Liver (tissue), 9 donors: ENCODE data around the gene RDX. TPM values are rescaled to one million over a fixed set of nuclear protein-coding genes. Genes with fewer than 3 reads are reported as not detected.

Experiments used
- DNase-seq: peaks from one replicate; pipeline ENCODE4 v3.0.0-alpha.2; 2017; ENCODE audit warnings: low spot score
- H3K27ac ChIP-seq, 2 donors: one replicate each; pipeline ENCODE4 v1.7.0; 2013; ENCODE audit warnings: inconsistent platforms in 2 of 2, low read length in 2 of 2, control low read depth in 1 of 2, low read depth in 1 of 2, mild to moderate bottlenecking in 1 of 2
- H3K27me3 ChIP-seq, 4 donors: one replicate each; pipeline versions ENCODE4 v1.6.1 to v1.7.0; 2013; ENCODE audit warnings: low read length in 3 of 4, inconsistent platforms in 1 of 4, mild to moderate bottlenecking in 1 of 4, moderate library complexity in 1 of 4; ENCODE audit not compliant: control insufficient read depth in 4 of 4, insufficient read depth in 4 of 4
- H3K36me3 ChIP-seq, 4 donors: one replicate each; pipeline versions ENCODE4 v1.6.1 to v1.7.0; 2013; ENCODE audit warnings: low read length in 3 of 4, mild to moderate bottlenecking in 3 of 4, low read depth in 1 of 4, moderate library complexity in 1 of 4; ENCODE audit not compliant: control insufficient read depth in 4 of 4, insufficient read depth in 3 of 4
- H3K4me1 ChIP-seq, 4 donors: one replicate each; pipeline versions ENCODE4 v1.6.1 to v1.7.0; 2013; ENCODE audit warnings: low read length in 3 of 4, mild to moderate bottlenecking in 3 of 4, moderate library complexity in 1 of 4; ENCODE audit not compliant: control insufficient read depth in 4 of 4, insufficient read depth in 4 of 4
- H3K4me3 ChIP-seq, 3 donors: one replicate each; pipeline versions ENCODE4 v1.6.1 to v1.7.0; 2013; ENCODE audit warnings: low read length in 3 of 3, control low read depth in 1 of 3, low read depth in 1 of 3, mild to moderate bottlenecking in 1 of 3
- H3K9ac ChIP-seq, 2 donors: one replicate each; pipeline ENCODE4 v1.7.0; 2013; ENCODE audit warnings: low read length in 2 of 2, mild to moderate bottlenecking in 2 of 2, moderate library complexity in 2 of 2, control low read depth in 1 of 2, low read depth in 1 of 2
- H3K9me3 ChIP-seq, 4 donors: one replicate each; pipeline versions ENCODE4 v1.6.1 to v1.7.0; 2013; ENCODE audit warnings: low read length in 3 of 4; ENCODE audit not compliant: control insufficient read depth in 4 of 4
- EGR1 ChIP-seq, 2 donors: IDR thresholded peaks; 2 replicates each; pipeline ENCODE4 v1.6.1; 2016 to 2018; ENCODE audit warnings: antibody characterized with exemption in 2 of 2, low read depth in 2 of 2
- GABPA ChIP-seq, 2 donors: IDR thresholded peaks in 1 of 2; conservative IDR thresholded peaks in 1 of 2; 2 replicates each; pipeline ENCODE4 v1.6.1; 2016; ENCODE audit warnings: antibody characterized with exemption in 2 of 2, mild to moderate bottlenecking in 1 of 2, moderate library complexity in 1 of 2
- HNF4A ChIP-seq, 2 donors: conservative IDR thresholded peaks; 2 replicates each; pipeline ENCODE4 v1.6.1; 2016; ENCODE audit warnings: antibody characterized with exemption in 2 of 2, mild to moderate bottlenecking in 2 of 2
- HNF4G ChIP-seq: IDR thresholded peaks from 2 replicates; pipeline ENCODE4 v1.6.1; 2016; ENCODE audit warnings: antibody characterized with exemption
- JUND ChIP-seq, 2 donors: IDR thresholded peaks; 2 replicates each; pipeline ENCODE4 v1.6.1; 2016; ENCODE audit warnings: antibody characterized with exemption in 2 of 2
- MAX ChIP-seq: IDR thresholded peaks from 2 replicates; pipeline ENCODE4 v1.6.1; 2016; ENCODE audit warnings: antibody characterized with exemption
- NR2F2 ChIP-seq: IDR thresholded peaks from 2 replicates; pipeline ENCODE4 v1.6.1; 2016; ENCODE audit warnings: antibody characterized with exemption
- RAD21 ChIP-seq, 2 donors: IDR thresholded peaks; 2 replicates each; pipeline ENCODE4 v1.6.1; 2016; ENCODE audit warnings: antibody characterized with exemption in 2 of 2, mild to moderate bottlenecking in 2 of 2
- RXRA ChIP-seq, 2 donors: IDR thresholded peaks; 2 replicates each; pipeline ENCODE4 v1.6.1; 2017 to 2018; ENCODE audit warnings: antibody characterized with exemption in 2 of 2, mild to moderate bottlenecking in 1 of 2
- SP1 ChIP-seq: IDR thresholded peaks from 2 replicates; pipeline ENCODE4 v1.6.1; 2018; ENCODE audit warnings: antibody characterized with exemption, mild to moderate bottlenecking
- TAF1 ChIP-seq: conservative IDR thresholded peaks from 2 replicates; pipeline ENCODE4 v1.6.1; 2016; ENCODE audit warnings: antibody characterized with exemption, mild to moderate bottlenecking
- YY1 ChIP-seq: IDR thresholded peaks from 2 replicates; pipeline ENCODE4 v1.6.1; 2016; ENCODE audit warnings: antibody characterized with exemption, mild to moderate bottlenecking
- ZBTB33 ChIP-seq: IDR thresholded peaks from 2 replicates; pipeline ENCODE4 v1.6.1; 2016; ENCODE audit warnings: antibody characterized with exemption
- WGBS: extraction: QIAGEN DNeasy Blood & Tissue Kit; methylation state at CpG from one replicate; pipeline ENCODE4 v1.1.7; 2013; 5-methylcytosine and 5-hydroxymethylcytosine counted together
- polyA plus RNA-seq, 2 donors: library from polyadenylated mRNA; stranded (reverse) in 1 of 2; unstranded in 1 of 2; fragments of 200-250 nt in 1 of 2; fragments of >200 nt in 1 of 2; fragmentation: Nextera tagmentation in 1 of 2; extraction: Ambion mirVana in 1 of 2; gene quantifications; one replicate each; pipeline versions ENCODE4 v1.2.1 to v1.2.3, GENCODE V29; 2013 to 2015
- total RNA-seq, 2 donors: library from RNA; depleted of rRNA; stranded (reverse); fragments of >200 nt; gene quantifications; one replicate each; pipeline ENCODE4 v1.2.3, GENCODE V29; 2014
- TF ChIP-seq, protein P1 (sequence below): fragments of 150-350 bp; IDR thresholded peaks from 2 replicates; pipeline ENCODE4 v1.5.1; 2017; ENCODE audit warnings: improper control_type of control experiment, low read depth, low read length; ENCODE audit not compliant: missing input control
- donor health status: healthy.
- donor health status: healthy.
- donor health status: healthy.
- donor health status: healthy.
- donor health status: healthy.

Gene RDX
- total and polyA plus RNA-seq, 4 donors: 19.9 to 116 (median 53.9) TPM

DNA sequence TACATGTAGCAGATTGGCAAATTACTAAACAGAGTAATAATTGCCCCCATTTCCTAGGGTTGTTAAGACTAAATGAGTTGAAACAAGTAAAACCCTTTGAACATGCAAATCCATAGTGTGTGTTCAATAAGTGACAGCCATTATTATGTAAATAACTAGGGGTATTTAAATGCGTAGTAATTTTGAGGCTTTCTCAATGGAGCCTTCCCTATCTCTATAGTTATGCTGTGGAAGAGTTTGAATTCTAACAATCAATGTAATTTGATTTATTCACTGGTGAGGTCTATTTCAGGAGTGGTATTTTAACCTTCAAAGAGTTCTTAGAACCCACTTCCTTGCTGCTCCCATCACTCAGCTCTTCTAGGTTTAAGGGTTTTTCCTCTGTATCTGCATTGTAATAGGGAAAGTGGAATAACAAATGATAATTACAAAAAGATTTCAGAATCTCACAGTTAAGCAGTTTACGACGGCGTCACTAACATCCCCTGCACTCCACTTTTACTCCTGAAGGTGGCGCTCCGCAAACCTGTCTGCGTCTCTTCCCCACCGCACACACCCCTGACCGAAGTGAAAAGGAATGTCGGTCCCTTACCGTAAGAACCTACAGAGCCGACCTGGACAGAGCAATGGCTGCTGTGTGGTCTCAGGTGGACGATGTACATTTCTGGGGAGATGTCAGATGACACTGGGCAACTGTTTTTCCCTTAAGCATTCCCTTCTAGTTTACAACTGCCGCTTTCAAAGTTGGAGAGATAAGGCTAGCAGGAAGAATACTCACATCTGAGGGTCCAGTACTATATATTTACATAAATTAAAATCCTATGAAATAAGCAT lies 122.4 kb downstream of the RDX start:
- Histone ChIP-seq H3K27ac (no peak overlapping the region), H3K9me3 (no peaks in the 10 kb centered on the region), H3K4me1 (peaks cover 0 to 8% (median 0%) of the 10 kb centered on the region in 4 donors), H3K4me3 (peak overlapping the region in 1 of 3 donors; percentile 31), H3K27me3 (no peaks in the 10 kb centered on the region), H3K9ac (peak overlapping the region in 1 of 2 donors; percentile 17), H3K36me3 (no peaks in the 10 kb centered on the region)
- no peak for TF ChIP-seq EGR1 (IDR thresholded peaks at IDR 0.05; ENCODE audit: low read depth in 2 of 2)
- no peak for TF ChIP-seq RXRA (IDR thresholded peaks at IDR 0.05)
- TF ChIP-seq, protein P1, sequence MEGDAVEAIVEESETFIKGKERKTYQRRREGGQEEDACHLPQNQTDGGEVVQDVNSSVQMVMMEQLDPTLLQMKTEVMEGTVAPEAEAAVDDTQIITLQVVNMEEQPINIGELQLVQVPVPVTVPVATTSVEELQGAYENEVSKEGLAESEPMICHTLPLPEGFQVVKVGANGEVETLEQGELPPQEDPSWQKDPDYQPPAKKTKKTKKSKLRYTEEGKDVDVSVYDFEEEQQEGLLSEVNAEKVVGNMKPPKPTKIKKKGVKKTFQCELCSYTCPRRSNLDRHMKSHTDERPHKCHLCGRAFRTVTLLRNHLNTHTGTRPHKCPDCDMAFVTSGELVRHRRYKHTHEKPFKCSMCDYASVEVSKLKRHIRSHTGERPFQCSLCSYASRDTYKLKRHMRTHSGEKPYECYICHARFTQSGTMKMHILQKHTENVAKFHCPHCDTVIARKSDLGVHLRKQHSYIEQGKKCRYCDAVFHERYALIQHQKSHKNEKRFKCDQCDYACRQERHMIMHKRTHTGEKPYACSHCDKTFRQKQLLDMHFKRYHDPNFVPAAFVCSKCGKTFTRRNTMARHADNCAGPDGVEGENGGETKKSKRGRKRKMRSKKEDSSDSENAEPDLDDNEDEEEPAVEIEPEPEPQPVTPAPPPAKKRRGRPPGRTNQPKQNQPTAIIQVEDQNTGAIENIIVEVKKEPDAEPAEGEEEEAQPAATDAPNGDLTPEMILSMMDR: peak; percentile 70
- TF ChIP-seq RAD21 (IDR thresholded peaks at IDR 0.05): peak; percentile 74 to 82
- TF ChIP-seq GABPA (IDR thresholded peaks at IDR 0.05 in 1 of 2, conservative IDR thresholded peaks at IDR 0.05 in 1 of 2): no peak
- TF ChIP-seq ZBTB33: no peak
- 13% methylated on average over 14 of the region's 14 CpGs for WGBS
- peak; percentile 67 for DNase-seq

- 91% methylated on average over 11 of the region's 11 CpGs for WGBS
- Histone ChIP-seq H3K27ac (no peak overlapping the region), H3K27me3 (no peaks in the 10 kb centered on the region), H3K9ac (no peak overlapping the region), H3K4me3 (no peak overlapping the region), H3K4me1 (peaks cover 0 to 8% (median 0%) of the 10 kb centered on the region in 4 donors), H3K36me3 (no peaks in the 10 kb centered on the region), H3K9me3 (no peaks in the 10 kb centered on the region)
- TF ChIP-seq, protein P1: no peak
- no peak for TF ChIP-seq HNF4A (conservative IDR thresholded peaks at IDR 0.05)
- TF ChIP-seq ZBTB33: no peak
- TF ChIP-seq GABPA (IDR thresholded peaks at IDR 0.05 in 1 of 2, conservative IDR thresholded peaks at IDR 0.05 in 1 of 2): no peak
- TF ChIP-seq MAX: no peak
- no peak for TF ChIP-seq RAD21 (IDR thresholded peaks at IDR 0.05)
- TF ChIP-seq TAF1: no peak
- TF ChIP-seq NR2F2: no peak
- no peak for TF ChIP-seq SP1
- TF ChIP-seq JUND (IDR thresholded peaks at IDR 0.05): no peak
- no peak for TF ChIP-seq HNF4G
- no peak for TF ChIP-seq YY1
- no peak for DNase-seq
These were observed 123.8 kb downstream of the RDX start for GRCh38 chr11:110172468-110173065.
